ENCODE results near the gene CCND1. TPM values are rescaled to one million over a fixed set of nuclear protein-coding genes. Genes with fewer than 3 reads are reported as not detected.
A peak's percentile ranks its signal among the peaks of the same experiment; 100 is the strongest.

CCND1 gene
- total and polyA plus RNA-seq, 8 donors = 24.6 to 126 (median 89.0) TPM

DNA sequence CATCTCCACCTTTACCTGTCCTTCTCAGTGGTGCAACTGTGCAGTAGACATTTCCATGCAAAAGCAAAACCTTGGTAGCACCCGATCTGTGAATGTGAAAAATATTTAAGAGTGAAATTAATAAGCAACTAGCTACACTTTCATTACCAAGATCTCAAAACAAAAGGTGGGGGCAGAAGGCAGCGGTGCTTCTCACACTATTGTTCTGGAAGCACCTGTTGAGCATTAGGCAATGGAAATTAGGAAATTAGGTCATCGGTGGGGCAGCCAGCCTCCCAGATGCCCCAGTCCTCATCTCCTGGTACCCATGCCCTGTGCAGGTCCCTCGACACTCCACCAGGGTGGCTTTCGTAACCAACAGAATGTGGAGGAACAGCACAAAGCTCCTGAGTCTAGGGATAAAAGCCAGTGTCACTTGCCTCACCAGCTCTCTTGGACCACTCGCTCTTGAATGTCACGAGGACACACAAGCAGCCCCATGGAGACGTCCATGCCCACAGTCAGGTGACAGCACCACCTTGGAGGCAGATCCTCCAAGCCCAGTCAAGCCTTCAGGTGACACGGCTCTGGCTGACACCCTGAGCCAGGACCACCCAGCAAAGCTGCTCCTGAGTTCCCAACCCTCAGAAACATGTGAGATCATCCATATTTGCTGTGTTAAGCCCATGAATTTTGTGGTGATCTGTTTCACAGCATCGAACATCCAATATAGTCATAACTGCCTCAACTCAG is 30.9 kb downstream of the CCND1 start:
- H3K9me3 ChIP-seq = no peaks in the 10 kb centered on the region
- H3K4me1 ChIP-seq = peaks cover 0 to 11% (median 6%) of the 10 kb centered on the region in 3 donors
- no peaks in the 10 kb centered on the region for H3K27me3 ChIP-seq
- ATAC-seq = no peak
- TF ChIP-seq, protein P1, sequence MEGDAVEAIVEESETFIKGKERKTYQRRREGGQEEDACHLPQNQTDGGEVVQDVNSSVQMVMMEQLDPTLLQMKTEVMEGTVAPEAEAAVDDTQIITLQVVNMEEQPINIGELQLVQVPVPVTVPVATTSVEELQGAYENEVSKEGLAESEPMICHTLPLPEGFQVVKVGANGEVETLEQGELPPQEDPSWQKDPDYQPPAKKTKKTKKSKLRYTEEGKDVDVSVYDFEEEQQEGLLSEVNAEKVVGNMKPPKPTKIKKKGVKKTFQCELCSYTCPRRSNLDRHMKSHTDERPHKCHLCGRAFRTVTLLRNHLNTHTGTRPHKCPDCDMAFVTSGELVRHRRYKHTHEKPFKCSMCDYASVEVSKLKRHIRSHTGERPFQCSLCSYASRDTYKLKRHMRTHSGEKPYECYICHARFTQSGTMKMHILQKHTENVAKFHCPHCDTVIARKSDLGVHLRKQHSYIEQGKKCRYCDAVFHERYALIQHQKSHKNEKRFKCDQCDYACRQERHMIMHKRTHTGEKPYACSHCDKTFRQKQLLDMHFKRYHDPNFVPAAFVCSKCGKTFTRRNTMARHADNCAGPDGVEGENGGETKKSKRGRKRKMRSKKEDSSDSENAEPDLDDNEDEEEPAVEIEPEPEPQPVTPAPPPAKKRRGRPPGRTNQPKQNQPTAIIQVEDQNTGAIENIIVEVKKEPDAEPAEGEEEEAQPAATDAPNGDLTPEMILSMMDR (IDR thresholded peaks at IDR 0.05) = no peak
- FAIRE-seq = no peak
- DNase-seq = peak in 1 of 6 donors; percentile 8
- WGBS, 2 donors = 81 to 89% methylated on average over 10 of the region's 10 CpGs
- no peak overlapping the region for H3K27ac ChIP-seq
- H3K36me3 ChIP-seq = peaks cover 0 to 14% (median 0%) of the 10 kb centered on the region in 3 donors
- intact Hi-C loops (cut with DNase I) = no loop called here
- no peak overlapping the region for H3K4me3 ChIP-seq

GRCh38 chr11:69674267-69674885 is 33.4 kb downstream of the CCND1 start:
- Histone ChIP-seq H3K27ac (peak overlapping the region in 2 of 4 donors; percentile 42 to 64), H3K36me3 (peaks cover 0 to 10% (median 0%) of the 10 kb centered on the region in 3 donors), H3K4me1 (peaks cover 0 to 11% (median 6%) of the 10 kb centered on the region in 3 donors), H3K9me3 (no peaks in the 10 kb centered on the region), H3K27me3 (no peaks in the 10 kb centered on the region), H3K4me3 (peak overlapping the region; percentile 61 to 100 (median 100))
- TF ChIP-seq, protein P1 (IDR thresholded peaks at IDR 0.05) = no peak
- DNase-seq (peak in 2 of 6 donors; percentile 33 to 57), FAIRE-seq (no peak), ATAC-seq (peak in 2 of 4 donors; percentile 5 to 12)
- intact Hi-C loops (cut with DNase I) = no loop called here
- WGBS, 2 donors = 15% methylated on average over 18 of the region's 18 CpGs

GRCh38 chr11:69674886-69675714 is 34.1 kb downstream of the CCND1 start, which contains the start of gene LTO1:
Gene LTO1 (minus strand): TSS chr11:69675353. CDS start chr11:69675239, 114 bp downstream.
- H3K4me3 ChIP-seq = peak within 1 kb of the TSS; percentile 61 to 100 (median 100)
- intact Hi-C loops (cut with DNase I) = no loop called here
- DNase-seq = peak; percentile 93 to 100 (median 97)
- no peaks in the 10 kb centered on the region for H3K9me3 ChIP-seq
- TF ChIP-seq, protein P1 (IDR thresholded peaks at IDR 0.05) = no peak
- FAIRE-seq = no peak
- H3K4me1 ChIP-seq = peaks cover 0 to 11% (median 6%) of the 10 kb centered on the region in 3 donors
- peaks cover 0 to 10% (median 0%) of the 10 kb centered on the region in 3 donors for H3K36me3 ChIP-seq
- peak; percentile 99 to 100 (median 99) for ATAC-seq
- 3% methylated on average over 71 to 72 of the region's 72 CpGs for whole genome bisulfite sequencing, 2 donors
- H3K27me3 ChIP-seq = no peaks in the 10 kb centered on the region
- peak within 1 kb of the TSS; percentile 42 to 64 (median 58) for H3K27ac ChIP-seq

DNA sequence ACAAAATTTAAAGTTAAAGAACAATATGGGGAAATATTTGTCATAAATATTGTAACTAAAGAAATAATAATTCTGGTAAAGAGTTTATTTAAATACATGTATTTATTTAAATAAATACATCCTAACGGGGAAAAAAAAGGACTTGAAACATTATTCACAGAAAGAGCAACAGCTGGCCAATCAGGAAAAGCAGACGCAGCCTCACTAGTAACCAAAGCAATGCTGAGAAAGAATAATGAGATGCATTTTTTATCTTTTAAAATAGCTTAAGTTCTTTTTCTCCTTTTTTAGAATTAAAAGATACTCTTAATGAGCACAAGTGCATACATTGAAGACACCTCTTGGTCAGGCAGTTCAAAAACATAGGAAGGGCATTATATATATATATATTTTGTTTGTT is 36.8 kb downstream of the CCND1 start:
- Histone ChIP-seq H3K9me3 (no peaks in the 10 kb centered on the region), H3K4me1 (peaks cover 0 to 11% (median 6%) of the 10 kb centered on the region in 3 donors), H3K27me3 (no peaks in the 10 kb centered on the region), H3K36me3 (no peaks in the 10 kb centered on the region), H3K27ac (no peak overlapping the region), H3K4me3 (no peak overlapping the region)
- no peak for ATAC-seq
- no peak for FAIRE-seq
- intact Hi-C loops (cut with DNase I) = no loop called here
- 50 to 67% methylated on average over 2 of the region's 2 CpGs for WGBS, 2 donors
- TF ChIP-seq, protein P1 (IDR thresholded peaks at IDR 0.05) = no peak
- DNase-seq = no peak
